NCI-H1417 (cell line): ENCODE measurements around the gene PATL1.

ENCODE experiments used
- DNase-seq, 3 experiments: peaks; one replicate each; lab custom pipeline; 2025; lab: John Stamatoyannopoulos, UW

The PATL1 gene

DNA sequence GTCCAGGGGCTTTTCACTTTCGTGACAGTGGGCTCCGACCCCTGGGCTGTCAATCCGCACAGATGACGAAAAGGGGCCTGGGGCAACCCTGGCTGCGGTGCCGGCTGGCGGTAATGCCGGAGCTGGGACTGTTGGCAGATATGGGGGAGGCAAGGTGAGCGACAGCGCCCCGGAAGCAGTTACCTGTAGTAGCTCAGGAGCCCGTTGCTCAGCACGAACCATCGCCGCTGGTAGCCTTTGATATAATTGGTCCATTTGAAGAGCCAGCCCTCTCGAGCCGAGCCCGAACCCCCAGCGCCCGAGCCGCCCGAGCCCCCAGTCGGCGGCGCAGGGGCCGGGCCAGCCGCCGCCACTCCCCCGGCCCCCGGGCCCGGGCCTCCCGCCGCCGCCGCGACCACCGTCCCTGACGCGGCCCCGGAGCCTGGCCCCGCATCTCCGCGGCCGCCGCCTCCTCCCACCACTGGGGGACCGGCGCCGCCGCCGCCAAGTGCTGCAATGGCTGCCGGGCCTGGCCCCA, 53.7 kb downstream of the PATL1 start:
- peak; percentile 58 to 71 (median 71) for DNase-seq

DNA sequence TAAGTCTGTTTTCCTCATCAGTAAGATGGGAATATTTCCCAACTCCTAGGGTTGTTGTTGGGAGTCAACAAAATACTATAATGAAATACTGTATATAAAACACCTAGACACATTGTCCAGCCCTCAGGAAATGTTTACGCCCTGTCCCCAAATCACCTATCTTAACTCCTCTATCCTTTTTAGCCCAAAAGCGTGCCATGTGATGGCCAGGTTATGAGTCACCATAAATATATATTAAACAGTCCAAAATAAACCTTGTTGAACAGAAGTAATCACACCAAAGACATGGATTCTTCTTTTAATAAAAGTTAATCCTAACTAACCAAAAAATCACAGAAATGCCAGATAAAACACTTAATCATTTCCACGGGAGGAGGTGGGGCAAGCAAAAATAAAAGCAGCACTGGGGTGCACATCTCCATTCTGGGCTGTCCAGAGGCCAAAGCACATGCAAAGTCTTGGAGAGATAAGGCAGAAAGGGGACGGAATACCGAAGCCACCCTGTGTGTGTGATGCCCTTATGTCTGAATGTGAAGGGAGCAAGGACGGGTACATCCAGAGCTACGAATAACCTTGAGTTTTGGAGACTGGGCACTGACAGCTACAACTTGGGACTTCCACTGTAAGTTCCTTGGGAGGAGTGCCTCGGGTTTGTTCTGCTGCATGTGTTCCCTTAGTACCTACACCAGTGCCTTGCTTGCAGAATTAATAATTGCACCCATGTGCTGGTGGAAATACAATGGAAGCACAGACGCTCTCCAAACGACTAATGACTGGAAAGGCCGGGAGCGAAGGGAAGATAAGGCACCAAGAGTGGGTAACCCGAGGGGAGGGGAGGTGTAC, 54.3 kb downstream of the PATL1 start:
- no peak for DNase-seq

DNA sequence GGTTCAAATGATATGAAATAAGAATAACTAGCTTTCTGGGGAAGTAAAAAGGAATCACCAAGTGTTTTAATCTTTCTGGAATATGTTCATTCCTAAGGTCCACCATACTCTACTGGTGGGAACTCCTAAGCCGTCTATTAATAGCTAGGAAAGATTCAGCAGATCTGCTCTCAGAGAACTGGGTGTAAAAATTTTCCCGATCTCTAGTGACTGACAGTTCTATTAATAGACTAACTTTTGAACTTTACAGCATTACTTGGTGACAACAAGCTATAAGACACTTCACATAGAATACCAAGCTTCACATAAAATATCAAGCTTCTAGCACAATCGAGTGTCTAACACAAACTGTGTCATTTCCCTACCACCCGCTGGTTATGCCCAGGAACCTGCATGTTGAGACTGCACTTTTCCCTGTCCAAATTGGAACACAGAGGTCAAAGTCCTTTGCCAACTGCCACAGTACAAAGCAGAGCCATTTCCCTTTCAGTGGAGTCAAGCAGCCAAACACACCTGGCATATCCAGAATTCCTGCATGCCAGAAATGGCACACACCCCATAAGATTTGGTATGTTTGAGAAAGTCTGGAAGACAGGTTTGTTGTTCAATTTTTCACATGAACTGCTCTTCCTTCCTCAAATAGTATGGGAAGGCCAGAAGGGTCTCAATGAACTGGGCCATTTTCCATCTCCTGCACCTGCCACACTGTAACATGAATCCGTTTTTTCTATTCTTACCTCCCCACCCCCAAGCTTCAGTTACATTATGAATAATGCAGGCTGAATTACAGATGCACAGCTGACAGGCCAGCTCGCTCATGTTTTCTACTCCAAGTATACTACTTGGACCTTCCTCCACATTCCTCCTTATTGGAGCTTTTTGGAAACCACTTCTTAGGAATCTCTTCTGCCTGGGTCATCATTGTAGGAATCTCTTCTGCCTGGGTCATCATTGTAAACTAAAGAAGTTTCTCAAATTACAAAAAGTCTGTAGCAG, 57.0 kb downstream of the PATL1 start:
- peak in 2 of 3 experiments; percentile 13 to 75 for DNase-seq

DNA sequence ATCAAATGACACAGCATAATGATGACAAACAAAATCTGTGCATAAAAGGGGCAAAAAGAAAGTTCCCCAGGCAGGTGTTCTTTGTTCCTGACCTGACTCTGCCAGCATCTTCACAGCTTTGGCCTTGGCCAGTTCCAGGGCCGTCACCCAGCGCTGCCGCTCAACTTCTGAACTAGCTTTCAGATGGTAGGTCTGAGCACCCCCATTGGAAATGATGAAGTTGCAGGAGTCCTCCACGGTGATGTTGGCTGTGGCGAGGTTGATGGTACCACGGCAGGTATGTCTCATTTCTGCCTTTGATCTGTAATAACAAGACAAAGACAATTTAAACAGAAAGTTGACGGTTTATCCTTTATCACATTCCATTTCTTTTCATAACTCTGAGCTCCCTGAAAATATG, 58.5 kb downstream of the PATL1 start:
- DNase-seq: no peak

DNA sequence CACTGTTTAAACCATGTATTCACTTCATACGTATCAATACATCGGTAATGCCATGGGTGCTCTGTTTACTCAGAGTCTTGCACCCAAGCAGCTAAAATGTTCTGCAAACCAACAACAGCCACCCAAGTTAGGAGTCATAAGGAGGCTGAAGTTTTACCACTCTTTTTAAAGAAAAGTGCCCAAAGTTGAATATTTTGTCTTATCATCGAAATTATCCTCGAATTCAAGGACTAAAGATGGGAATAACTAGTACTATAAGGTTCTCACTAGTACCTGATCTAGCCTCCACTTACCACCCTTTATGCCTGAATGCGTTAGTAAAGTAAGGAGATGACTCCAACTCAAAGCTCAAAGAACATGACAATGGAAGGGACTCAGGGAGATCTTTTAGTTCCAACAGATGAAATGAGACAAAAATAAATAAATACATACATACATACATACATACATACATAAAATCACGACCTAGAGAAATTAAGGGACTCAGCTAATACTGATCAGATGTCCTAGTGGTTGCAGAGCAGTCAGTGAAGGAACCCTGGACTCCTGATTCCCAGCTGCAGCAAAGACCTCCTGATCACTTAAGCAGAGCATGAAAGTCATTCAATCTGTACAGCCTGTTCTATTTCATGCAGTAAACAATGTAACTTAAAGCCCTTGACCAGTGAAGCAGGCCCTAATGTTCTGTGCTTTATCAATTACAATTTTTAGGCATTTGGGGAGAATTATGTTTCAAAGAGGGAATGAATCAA, 61.0 kb downstream of the PATL1 start:
- DNase-seq: no peak

DNA sequence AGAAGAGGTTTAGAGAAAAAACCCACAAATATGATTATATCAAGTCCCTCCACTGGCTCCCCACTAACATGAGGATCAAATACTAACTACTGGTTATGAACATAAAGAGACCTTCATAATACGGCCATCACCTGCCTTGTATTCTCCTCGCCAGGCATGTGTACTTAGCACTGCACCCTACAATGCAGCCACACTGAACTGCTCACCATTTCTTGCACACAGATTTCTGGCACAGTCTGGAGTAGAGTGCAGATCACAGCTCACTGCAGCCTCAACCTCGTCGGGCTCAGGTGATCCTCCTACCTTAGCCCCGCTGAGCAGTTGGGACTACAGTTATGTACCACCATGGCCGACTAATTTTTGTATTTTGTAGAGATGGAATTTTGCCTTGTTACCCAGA, 66.4 kb downstream of the PATL1 start:
- DNase-seq: no peak

DNA sequence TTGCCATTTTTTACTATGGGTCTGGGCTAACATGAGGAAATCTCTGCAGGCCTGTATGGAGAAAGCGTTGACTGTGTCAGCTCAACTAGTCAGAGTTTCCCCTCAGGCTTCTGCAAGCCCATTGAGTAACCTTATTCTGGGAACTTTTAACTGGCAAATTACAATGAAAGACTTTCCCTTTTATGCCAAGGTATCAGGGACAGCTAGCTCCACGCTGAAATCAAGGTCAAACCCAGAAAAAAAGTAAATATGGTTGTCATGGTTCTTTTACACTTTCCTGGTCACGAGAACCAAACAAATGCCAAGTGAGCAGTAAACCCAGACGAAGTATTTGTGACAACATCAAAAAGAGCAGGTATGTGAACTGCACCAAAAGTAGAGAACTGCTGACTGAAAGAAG, 67.0 kb downstream of the PATL1 start:
- DNase-seq: no peak

DNA sequence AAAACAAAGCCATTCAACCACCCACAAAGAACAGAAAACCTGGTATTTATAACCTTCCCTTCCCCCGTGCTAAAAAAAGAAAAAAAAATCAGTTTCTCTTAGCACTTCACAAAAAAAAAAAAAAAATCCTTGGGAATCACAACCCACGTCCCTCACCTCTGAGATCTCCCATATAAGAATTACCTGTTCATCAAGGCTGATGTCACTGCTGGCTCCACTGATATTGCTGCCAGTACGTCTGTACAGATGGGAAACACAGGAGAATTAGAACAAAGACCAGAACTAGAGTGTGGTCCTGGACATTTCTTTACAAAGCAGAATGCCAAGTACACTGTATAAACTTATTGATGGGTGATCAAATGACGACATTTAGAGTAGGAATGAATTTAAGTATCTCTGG, 68.2 kb downstream of the PATL1 start:
- no peak for DNase-seq

DNA sequence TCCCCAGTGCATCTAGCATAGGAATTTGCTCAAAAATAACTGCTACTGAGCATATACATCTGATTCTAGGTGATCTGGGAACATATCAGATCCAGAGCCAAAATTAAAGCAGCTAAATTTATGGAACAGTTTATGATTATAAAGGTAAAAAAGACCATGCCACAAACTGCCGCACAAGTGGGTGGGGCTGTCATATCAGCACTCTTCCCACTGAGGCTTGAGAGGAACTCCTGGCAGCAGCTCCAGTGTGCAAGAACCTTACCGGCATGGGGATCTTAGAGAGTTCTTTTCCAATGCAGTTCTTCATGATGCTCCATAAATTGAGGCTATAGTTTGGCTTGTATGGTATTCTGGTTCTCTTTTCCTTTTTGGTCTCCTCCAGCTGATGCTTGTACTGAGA, 68.6 kb downstream of the PATL1 start:
- no peak for DNase-seq

DNA sequence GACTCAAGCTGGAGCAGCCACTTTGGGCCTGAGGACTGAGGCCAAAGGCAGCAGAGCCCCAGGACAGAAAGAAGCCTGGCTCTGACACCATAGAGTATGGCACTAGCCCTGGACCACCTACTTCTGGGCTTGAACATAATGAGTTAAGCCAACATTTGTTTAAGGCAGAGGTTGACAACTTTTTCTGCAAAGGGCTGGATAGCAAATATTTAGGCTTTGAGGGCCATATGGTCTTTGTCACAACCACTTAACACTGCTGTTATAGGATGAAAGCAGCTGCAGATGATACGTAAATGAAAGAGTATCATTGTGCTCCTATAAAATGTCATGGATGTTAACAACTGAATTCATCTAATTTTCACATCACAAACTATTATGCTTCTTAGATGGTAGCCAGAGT, 69.9 kb downstream of the PATL1 start:
- no peak for DNase-seq
